GM12891 (cell line): ENCODE measurements around the gene PRDX3.

Experiments used
- POLR2A ChIP-seq: IDR thresholded peaks from 2 replicates; pipeline ENCODE4 v1.6.1; 2011; ENCODE audit warnings: low read depth, low read length, control low read depth
- POLR2AphosphoS5 ChIP-seq: IDR thresholded peaks from 2 replicates; pipeline ENCODE4 v1.6.1; 2011; ENCODE audit warnings: low read depth, low read length, control low read depth
- POU2F2 ChIP-seq: IDR thresholded peaks from 2 replicates; pipeline ENCODE4 v1.6.1; 2011; ENCODE audit warnings: low read depth, mild to moderate bottlenecking, control low read depth, low read length, moderate library complexity
- SPI1 ChIP-seq: IDR thresholded peaks from 2 replicates; pipeline ENCODE4 v1.6.1; 2011; ENCODE audit warnings: low read depth, low read length, control low read depth
- TAF1 ChIP-seq: IDR thresholded peaks from 2 replicates; pipeline ENCODE4 v1.6.1; 2011; ENCODE audit warnings: low read depth, low read length, control low read depth

GRCh38 chr10:119209736-119210355 is 31.2 kb upstream of the PRDX3 start:
- no peak for TF ChIP-seq POLR2A
- no peak for TF ChIP-seq TAF1
- TF ChIP-seq SPI1: no peak
- TF ChIP-seq POLR2AphosphoS5: no peak
- TF ChIP-seq POU2F2: no peak
